ENCODE results near the gene BAK1. TPM values are rescaled to one million over a fixed set of nuclear protein-coding genes. Genes with fewer than 3 reads are reported as not detected.

BAK1 gene
- total RNA-seq, 3 donors from 2014 or later, result 6.7 to 11.1 (median 7.0) TPM

DNA sequence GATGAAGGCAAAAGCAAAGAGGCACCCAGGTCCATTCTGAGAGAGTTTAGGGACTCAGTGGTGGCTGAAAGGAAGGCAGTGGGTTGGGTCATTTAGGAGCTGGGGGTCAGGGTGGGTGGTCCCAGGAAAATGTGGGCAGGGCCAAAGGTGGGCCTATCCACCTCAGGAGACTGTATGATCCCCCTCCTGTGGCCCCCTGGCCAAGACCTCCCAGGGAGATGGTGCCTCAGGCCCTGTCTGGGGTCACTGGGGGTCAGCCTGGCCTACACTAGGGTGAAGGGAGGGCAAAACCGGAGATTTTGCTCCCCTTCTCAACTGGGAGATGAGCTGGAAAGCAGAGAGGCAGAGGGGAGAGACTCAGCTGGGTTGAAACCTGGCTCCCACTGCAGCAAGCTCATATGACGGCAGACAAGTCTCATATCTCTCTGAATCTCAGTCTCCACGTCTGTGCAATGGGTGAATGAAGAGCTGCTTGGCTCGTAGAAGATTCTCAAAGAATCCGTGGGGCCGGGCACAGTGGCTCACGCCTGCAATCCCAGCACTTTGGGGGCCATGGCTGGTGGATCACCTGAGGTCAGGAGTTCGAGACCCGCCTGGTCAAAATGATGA is 11.5 kb upstream of the BAK1 start:
- H3K36me3 ChIP-seq, result no peaks in the 10 kb centered on the region
- peak overlapping the region in 1 of 2 donors; percentile 68 for H3K27ac ChIP-seq
- TF ChIP-seq, protein P1, sequence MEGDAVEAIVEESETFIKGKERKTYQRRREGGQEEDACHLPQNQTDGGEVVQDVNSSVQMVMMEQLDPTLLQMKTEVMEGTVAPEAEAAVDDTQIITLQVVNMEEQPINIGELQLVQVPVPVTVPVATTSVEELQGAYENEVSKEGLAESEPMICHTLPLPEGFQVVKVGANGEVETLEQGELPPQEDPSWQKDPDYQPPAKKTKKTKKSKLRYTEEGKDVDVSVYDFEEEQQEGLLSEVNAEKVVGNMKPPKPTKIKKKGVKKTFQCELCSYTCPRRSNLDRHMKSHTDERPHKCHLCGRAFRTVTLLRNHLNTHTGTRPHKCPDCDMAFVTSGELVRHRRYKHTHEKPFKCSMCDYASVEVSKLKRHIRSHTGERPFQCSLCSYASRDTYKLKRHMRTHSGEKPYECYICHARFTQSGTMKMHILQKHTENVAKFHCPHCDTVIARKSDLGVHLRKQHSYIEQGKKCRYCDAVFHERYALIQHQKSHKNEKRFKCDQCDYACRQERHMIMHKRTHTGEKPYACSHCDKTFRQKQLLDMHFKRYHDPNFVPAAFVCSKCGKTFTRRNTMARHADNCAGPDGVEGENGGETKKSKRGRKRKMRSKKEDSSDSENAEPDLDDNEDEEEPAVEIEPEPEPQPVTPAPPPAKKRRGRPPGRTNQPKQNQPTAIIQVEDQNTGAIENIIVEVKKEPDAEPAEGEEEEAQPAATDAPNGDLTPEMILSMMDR (IDR thresholded peaks at IDR 0.05), result no peak
- TF ChIP-seq POLR2AphosphoS5 (IDR thresholded peaks at IDR 0.05), result no peak
- no peak for TF ChIP-seq POLR2A (IDR thresholded peaks at IDR 0.05)
- H3K27me3 ChIP-seq, result no peaks in the 10 kb centered on the region
- no peak overlapping the region for H3K4me3 ChIP-seq
- intact Hi-C loops (cut with DNase I; ENCODE audit: low total_unique reads), result loop anchor here (1.0 kb wide), 1 partner anchor 20 kb away; no protein-coding TSS in a partner anchor
- no peaks in the 10 kb centered on the region for H3K9me3 ChIP-seq
- no peak for DNase-seq (ENCODE audit: low spot score in 2 of 2)
- H3K4me1 ChIP-seq, result no peaks in the 10 kb centered on the region

DNA sequence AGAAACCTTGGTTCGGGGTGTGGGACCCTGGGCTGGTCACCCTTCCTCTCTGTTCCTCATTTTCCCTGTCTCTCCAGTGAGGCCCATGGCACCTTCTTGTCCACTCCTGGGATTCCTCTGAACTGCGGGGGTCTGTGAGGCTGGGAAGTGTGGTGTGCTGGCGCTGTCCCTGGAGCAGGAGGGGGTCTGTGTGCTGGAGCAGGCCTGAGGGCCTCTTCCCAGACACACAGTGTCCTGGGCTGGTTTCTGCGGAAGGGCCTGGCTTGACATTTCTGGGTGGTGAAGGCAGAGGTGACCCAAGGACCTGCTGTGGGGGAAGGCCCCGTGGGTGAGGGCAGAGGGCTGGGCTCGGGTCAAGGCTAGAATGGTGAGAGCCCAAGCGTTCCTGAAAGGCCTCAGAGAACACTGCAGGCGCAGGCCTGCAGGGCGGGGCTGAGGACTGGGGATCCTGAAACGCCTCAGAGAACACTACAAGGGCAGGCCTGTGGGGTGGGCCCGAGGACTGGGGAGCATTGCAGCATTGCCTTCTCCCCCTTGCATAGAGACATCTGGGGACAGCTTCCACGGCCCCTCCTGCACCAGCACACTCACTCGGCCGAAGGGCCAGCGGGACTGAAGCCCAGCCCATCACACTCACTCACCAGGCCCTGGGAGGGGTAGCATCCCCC is 10.6 kb upstream of the BAK1 start:
- no peaks in the 10 kb centered on the region for H3K9me3 ChIP-seq
- no peaks in the 10 kb centered on the region for H3K36me3 ChIP-seq
- intact Hi-C loops (cut with DNase I; ENCODE audit: low total_unique reads), result loop anchor here (1.0 kb wide), 1 partner anchor 21 kb away; no protein-coding TSS in a partner anchor
- DNase-seq (ENCODE audit: low spot score in 2 of 2), result no peak
- no peaks in the 10 kb centered on the region for H3K4me1 ChIP-seq
- TF ChIP-seq, protein P1 (IDR thresholded peaks at IDR 0.05), result no peak
- TF ChIP-seq POLR2A (IDR thresholded peaks at IDR 0.05) (no peak), POLR2AphosphoS5 (IDR thresholded peaks at IDR 0.05) (no peak)
- peak overlapping the region; percentile 68 to 77 for H3K27ac ChIP-seq
- no peak overlapping the region for H3K4me3 ChIP-seq
- H3K27me3 ChIP-seq, result no peaks in the 10 kb centered on the region

DNA sequence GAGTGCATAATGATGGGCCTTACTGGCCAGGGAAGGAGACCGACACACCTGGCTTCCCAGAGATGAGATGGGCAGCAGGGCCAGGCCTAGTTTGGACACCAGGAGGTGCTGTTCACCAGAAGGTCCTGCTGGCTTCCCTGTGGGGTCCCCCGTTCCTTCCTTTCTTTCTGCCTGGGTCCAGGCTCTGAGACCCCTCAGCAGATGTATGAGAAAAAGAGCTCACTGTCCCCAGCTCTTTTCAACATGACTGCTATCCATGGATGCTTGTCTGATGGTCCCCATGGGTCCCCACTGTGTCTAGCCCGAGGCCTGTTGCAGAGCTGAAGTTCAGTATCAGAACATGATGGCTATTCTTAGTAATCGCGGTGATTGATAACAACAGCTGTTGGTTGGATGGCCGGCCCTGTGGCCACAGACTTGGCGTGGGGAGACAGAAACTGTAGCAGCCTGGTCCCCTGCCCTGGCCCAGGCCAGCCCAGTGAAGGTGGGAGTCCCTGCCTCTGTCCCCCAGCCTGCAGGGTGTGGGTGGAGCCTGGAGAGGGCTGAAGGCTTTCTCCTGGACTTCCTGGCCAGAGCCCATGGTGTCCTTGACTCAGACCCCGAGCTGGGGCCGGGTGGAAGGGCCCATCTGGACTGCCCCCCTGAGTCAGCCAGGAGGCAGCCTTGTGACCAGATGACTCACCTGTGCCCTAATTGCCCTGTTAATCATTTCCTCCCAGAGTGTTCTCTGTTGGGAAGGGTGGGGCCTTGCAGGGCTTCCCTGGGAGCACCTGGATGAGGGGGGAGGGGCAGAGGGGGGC is 9.9 kb upstream of the BAK1 start:
- Histone ChIP-seq H3K27ac (peak overlapping the region; percentile 68 to 77), H3K4me3 (no peak overlapping the region), H3K9me3 (no peaks in the 10 kb centered on the region), H3K27me3 (no peaks in the 10 kb centered on the region), H3K36me3 (no peaks in the 10 kb centered on the region), H3K4me1 (no peaks in the 10 kb centered on the region)
- intact Hi-C loops (cut with DNase I; ENCODE audit: low total_unique reads), result loop anchor here (10.0 kb wide), 1 partner anchor 105 kb away; no protein-coding TSS in a partner anchor
- no peak for TF ChIP-seq POLR2A (IDR thresholded peaks at IDR 0.05)
- TF ChIP-seq, protein P1 (IDR thresholded peaks at IDR 0.05), result peak in 2 of 3 donors; percentile 63 to 71
- DNase-seq (ENCODE audit: low spot score in 2 of 2), result peak in 1 of 2 donors; percentile 33

DNA sequence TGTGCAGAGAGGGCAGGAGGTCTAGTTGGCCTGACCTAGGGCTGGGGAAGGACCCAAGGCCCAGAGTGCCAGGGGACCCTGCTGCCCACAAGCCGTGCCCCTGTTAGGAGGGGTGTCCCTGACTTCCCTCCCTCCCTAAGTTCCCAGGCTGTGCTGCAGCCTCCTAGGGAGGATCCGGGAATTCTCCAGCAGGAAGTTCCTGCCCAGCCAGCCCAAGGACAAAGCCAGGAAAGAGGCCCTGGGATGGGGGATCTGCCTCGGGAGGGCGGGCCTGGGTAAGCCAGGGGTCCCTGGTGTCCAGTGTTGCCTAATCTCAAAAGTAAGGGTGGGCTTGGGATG is 9.3 kb upstream of the BAK1 start:
- no peak for DNase-seq (ENCODE audit: low spot score in 2 of 2)
- intact Hi-C loops (cut with DNase I; ENCODE audit: low total_unique reads), result loop anchor here (10.0 kb wide), 1 partner anchor 105 kb away; no protein-coding TSS in a partner anchor

More for the DNA sequence above, 9.3 kb upstream of the BAK1 start:
- no peaks in the 10 kb centered on the region for H3K36me3 ChIP-seq
- H3K27me3 ChIP-seq, result no peaks in the 10 kb centered on the region
- no peak for TF ChIP-seq POLR2AphosphoS5 (IDR thresholded peaks at IDR 0.05)
- TF ChIP-seq POLR2A (IDR thresholded peaks at IDR 0.05), result no peak
- TF ChIP-seq, protein P1 (IDR thresholded peaks at IDR 0.05), result no peak
- no peak overlapping the region for H3K4me3 ChIP-seq
- peak overlapping the region; percentile 68 to 77 for H3K27ac ChIP-seq
- H3K9me3 ChIP-seq, result no peaks in the 10 kb centered on the region
- no peaks in the 10 kb centered on the region for H3K4me1 ChIP-seq
